Embryonic facial prominence (tissue), 1 donor: ENCODE data around the gene ADH1C.
"Not testable (repeated sequence)": the region's sequence is repeated elsewhere in the genome, so short reads cannot be mapped to it uniquely, and the experiment has no call there.

Experiments used
- DNase-seq: peaks from one replicate; pipeline ENCODE4 v3.0.0-alpha.2; 2016; ENCODE audit errors: extremely low spot score

The ADH1C gene

GRCh38 chr4:99357948-99358347 is 5.4 kb upstream of the ADH1C start:
- DNase-seq: no peak

- no peak for DNase-seq
Measured at GRCh38 chr4:99356992-99357391, 4.4 kb upstream of the ADH1C start.

DNA sequence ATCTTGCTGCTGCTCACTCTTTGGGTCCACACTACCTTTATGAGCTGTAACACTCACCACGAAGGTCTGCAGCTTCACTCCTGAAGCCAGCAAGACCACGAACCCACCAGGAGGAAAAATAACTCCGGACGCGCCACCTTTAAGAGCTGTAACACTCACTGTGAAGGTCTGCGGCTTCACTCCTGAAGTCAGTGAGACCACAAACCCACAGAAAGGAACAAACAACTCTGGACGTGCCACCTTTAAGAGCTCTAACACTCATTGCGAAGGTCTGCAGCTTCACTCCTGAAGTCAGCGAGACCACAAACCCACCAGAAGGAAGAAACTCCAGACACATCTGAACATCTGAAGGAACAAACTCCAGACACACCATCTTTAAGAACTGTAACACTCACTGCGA is 3.6 kb upstream of the ADH1C start:
- DNase-seq: not testable (repeated sequence)

GRCh38 chr4:99351487-99351886 is 1.1 kb downstream of the ADH1C start:
- DNase-seq: no peak

- DNase-seq: no peak
Measured at GRCh38 chr4:99349338-99349737, 3.2 kb downstream of the ADH1C start.

- DNase-seq: not testable (repeated sequence)
Measured at GRCh38 chr4:99342624-99343023, 9.9 kb downstream of the ADH1C start.

GRCh38 chr4:99341426-99341825 is 11.1 kb downstream of the ADH1C start:
- DNase-seq: no peak

DNA sequence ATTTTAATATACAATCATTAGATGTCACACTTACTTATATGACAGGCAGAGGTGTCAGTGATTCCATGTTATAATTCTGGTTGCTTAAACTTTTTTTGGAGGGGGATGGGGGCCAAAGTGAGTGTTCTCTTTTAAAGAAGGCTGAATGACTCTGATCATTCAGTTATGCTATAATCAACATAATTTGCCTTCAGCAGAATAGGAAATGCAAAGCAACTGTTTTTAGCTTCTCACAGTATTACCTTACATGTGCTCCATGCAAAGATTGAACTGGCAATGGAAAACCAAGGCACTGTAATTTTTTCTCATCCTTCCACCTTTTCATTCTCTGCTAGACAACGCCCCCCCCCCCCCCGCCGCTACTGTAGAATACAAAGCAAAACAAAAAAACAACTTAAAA is 13.4 kb downstream of the ADH1C start:
- DNase-seq: no peak

DNA sequence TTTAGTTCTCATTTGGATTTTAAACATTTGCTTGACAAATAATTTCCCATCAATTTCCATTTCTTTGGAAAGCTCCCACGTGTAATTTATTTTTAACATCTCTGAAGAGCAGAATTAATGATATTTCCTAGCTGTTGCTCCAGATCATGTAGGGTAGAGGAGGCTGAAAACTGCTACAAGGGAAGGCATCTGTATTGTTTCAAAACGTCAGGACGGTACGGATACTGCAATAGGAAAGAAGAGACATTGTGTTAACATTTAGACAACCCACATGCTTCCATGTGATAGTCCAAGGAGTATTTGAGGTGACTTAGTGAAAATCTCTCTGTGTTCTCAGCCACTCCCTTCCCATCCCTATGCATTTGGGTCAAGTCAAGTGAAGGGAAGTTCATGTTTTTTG is 16.0 kb downstream of the ADH1C start:
- no peak for DNase-seq

- no peak for DNase-seq
Measured at GRCh38 chr4:99334880-99335279, 17.7 kb downstream of the ADH1C start.

DNA sequence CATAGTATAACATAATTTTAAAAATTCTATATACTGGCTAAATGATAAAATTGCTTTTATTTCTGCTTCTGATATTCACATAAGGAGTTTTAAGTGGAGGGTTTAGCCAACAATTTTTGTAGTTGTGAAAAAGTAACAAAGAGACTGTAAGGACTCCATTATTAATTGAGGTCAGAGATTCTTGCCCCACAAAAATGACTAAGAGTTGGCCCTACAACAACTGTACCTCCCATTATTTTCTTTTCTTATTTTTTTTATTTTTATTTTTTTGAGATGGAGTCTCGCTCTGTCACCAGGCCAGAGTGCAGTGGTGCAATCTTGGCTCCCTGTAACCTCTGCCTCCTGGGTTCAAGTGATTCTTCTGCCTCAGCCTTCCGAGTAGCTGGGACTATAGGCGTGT is 21.9 kb downstream of the ADH1C start:
- DNase-seq: no peak

DNA sequence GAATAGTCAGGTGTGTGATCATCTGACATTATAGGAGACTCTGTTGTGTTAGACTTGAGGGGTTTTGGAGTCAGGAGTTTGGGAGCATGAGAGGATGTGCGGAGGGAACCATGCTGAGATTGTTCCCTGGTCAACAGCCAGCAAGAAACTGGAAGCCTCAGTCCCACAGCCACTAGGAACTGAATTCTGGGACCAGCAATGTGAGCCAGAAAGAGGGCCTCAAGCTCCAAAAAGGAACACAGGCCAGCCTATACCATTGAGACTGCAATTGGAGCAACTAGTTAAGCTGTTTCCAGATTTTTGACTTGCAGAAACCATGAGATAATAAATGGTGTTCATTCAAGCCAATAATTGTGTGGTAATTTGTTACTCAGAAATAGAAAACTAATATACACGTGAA is 22.7 kb downstream of the ADH1C start:
- DNase-seq: no peak

GRCh38 chr4:99324979-99325378 is 27.6 kb downstream of the ADH1C start:
- DNase-seq: no peak

GRCh38 chr4:99324361-99324760 is 28.2 kb downstream of the ADH1C start:
- no peak for DNase-seq

- no peak for DNase-seq
Measured at GRCh38 chr4:99323756-99324155, 28.8 kb downstream of the ADH1C start.

DNA sequence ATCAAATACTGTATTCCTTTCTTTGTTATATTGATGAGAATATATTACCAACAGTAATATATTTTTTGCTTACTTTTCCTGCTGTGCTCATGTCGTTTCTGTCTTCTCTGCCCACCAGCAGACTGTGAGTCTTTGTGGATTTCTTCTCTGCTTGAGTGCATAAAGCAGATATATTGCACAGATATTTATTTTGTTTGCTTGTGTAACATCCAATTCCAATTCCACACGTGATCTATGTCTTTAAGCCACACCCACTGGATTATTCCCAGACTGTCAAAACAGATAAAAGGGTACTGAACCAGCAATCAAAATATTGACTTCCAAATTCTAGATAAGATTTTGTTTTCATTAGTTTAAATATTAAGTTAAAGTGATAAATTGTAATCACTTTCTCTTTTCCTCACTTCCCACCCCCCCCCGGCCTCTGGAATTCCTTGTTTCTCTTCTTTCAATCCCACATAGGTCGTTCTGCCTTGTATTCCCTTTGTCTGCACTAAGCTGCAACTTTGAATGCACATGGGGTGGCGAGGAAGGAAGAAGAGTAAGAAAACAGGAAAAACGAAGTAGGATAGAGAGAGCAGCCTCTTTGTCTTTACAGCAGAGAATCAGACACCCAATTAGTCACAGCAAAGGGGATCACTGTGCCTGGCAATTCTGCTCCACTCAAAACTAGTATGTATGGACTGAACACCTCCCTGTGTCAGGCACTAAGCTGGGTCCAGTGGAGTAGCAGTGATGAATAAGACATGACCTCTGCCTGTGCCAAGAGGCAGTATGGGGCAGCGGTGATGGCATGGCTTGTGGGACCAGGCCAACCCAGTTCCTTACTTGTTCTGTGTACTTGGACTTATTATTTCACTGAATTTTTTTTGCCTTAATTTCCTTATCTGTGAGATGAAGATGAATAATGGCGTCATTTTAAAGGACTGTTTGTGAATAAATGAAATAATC is 31.0 kb downstream of the ADH1C start, which contains the start of gene ADH1B:
Gene ADH1B (minus strand): TSS at position 161 of the 951 bp plus-strand sequence. CDS start 70 bp downstream, at position 91.
- DNase-seq: no peak

DNA sequence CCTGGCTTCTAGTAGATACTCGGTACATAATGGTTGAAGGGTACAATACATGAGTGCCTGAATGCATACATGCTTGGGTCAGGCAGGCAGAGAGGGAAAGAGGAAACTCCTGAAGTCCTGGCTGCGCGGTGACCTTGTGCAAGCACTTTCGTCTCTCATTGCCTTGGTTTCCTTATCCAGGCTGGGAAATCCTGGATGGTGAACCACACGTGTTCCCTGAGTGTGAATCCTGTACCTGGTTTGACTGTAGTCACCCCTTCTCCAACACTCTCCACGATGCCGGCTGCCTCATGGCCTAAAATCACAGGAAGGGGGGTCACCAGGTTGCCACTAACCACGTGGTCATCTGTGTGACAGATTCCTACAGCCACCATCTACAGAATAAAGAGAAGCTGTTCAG is 34.7 kb downstream of the ADH1C start:
- DNase-seq: not testable (repeated sequence)

DNA sequence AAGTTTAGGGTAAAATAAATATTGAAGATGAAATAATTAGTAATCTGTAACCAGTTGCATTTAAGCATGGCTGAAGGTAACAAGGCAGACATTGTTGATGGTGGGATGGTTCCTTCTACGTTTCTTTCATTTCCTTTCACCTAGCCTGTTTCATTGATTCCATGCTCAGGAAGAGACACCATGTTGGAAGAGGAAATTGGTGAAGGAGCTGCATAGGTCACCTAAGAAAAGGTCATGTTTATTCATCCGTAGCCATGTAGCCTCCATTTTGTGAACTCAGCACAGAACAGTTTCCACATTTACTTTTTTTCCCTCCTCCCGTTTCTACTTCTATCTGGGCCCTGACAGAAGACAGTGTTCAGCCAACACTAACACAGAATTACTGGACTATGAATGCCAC is 35.2 kb downstream of the ADH1C start:
- no peak for DNase-seq

DNA sequence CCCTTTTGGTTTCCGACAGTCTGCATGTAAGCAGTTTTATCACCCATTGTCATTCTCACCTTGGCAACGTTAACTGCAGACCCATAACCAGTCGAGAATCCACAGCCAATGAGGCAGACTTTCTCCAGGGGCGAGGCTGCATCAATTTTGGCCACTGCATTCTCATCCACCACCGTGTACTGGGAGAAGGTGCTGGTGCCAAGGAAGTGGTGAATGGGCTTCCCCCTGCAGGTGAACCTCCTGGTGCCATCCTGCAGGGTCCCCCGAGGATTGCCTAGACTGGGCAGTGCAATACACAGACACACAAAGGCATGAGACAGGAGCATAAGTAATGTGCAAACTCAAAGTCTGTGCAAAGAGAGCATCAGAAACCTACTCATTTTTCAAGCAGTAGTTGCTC is 36.7 kb downstream of the ADH1C start:
- no peak for DNase-seq

GRCh38 chr4:99314211-99314610 is 38.3 kb downstream of the ADH1C start:
- DNase-seq: no peak

- no peak for DNase-seq
Measured at GRCh38 chr4:99310389-99310788, 42.2 kb downstream of the ADH1C start.

- DNase-seq: no peak
Measured at GRCh38 chr4:99305638-99306400, 46.7 kb downstream of the ADH1C start.
